HUES64 (cell line): Measurements from ENCODE around the gene KBTBD7.
"Not testable (repeated sequence)": the region's sequence is repeated elsewhere in the genome, so short reads cannot be mapped to it uniquely, and the experiment has no call there.

Source experiments
- H3K27ac ChIP-seq: 2 replicates; pipeline ENCODE4 v1.7.0; 2013; ENCODE audit warnings: low read depth, low read length, inconsistent platforms
- H3K27me3 ChIP-seq: 2 replicates; pipeline ENCODE4 v1.6.1; 2013; ENCODE audit warnings: mild to moderate bottlenecking, low read length; ENCODE audit not compliant: insufficient read depth
- H3K36me3 ChIP-seq: 2 replicates; pipeline ENCODE4 v1.6.1; 2013; ENCODE audit warnings: mild to moderate bottlenecking, low read length; ENCODE audit not compliant: insufficient read depth
- H3K4me1 ChIP-seq: 2 replicates; pipeline ENCODE4 v1.6.1; 2013; ENCODE audit warnings: mild to moderate bottlenecking, low read length, moderate library complexity; ENCODE audit not compliant: insufficient read depth
- H3K4me3 ChIP-seq: 2 replicates; pipeline ENCODE4 v1.5.1; 2013; ENCODE audit warnings: mild to moderate bottlenecking, low read length, moderate library complexity
- H3K9ac ChIP-seq: 2 replicates; pipeline ENCODE4 v1.6.1; 2013; ENCODE audit warnings: mild to moderate bottlenecking, low read depth, low read length
- H3K9me3 ChIP-seq: 2 replicates; pipeline ENCODE4 v1.6.1; 2013; ENCODE audit warnings: low read depth, low read length; ENCODE audit not compliant: insufficient read depth
- WGBS: fragments of 150-250, 120-280 bp; methylation state at CpG from one replicate; pipeline ENCODE4 v1.1.7; 2013; ENCODE audit warnings: missing lambda C conversion rate; 5-methylcytosine and 5-hydroxymethylcytosine counted together

KBTBD7 gene

GRCh38 chr13:41193469-41193868 lies 900 bp downstream of the KBTBD7 start:
- H3K27ac ChIP-seq: no peak overlapping the region
- H3K36me3 ChIP-seq: no peaks in the 10 kb centered on the region
- no peaks in the 10 kb centered on the region for H3K9me3 ChIP-seq
- 95% methylated on average over 18 of the region's 18 CpGs for WGBS
- no peaks in the 10 kb centered on the region for H3K4me1 ChIP-seq
- H3K27me3 ChIP-seq: no peaks in the 10 kb centered on the region
- no peak overlapping the region for H3K9ac ChIP-seq
- H3K4me3 ChIP-seq: peak overlapping the region; percentile 78

DNA sequence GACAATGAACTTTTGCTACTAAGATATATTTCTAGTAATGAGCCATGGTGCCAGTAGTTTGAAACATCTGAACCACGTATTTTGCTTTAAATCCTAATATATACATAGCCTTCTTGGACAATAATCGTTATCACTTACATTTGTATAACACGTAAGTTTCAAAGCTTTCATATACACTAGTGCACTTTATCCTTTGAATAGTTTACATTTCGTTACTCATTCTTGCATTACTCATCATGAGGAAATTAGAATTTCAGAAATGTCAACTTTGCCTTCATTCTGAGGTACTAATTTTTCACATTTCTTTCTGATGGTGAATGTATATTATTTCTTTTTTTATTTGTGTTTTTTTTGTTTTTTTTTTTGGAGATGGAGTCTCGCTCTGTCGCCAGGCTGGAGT lies 5.8 kb downstream of the KBTBD7 start:
- Histone ChIP-seq H3K4me3 (no peak overlapping the region), H3K27me3 (no peaks in the 10 kb centered on the region), H3K9me3 (no peaks in the 10 kb centered on the region), H3K9ac (no peak overlapping the region), H3K36me3 (no peaks in the 10 kb centered on the region), H3K4me1 (no peaks in the 10 kb centered on the region), H3K27ac (no peak overlapping the region)
- WGBS: 93% methylated on average over 6 of the region's 6 CpGs

DNA sequence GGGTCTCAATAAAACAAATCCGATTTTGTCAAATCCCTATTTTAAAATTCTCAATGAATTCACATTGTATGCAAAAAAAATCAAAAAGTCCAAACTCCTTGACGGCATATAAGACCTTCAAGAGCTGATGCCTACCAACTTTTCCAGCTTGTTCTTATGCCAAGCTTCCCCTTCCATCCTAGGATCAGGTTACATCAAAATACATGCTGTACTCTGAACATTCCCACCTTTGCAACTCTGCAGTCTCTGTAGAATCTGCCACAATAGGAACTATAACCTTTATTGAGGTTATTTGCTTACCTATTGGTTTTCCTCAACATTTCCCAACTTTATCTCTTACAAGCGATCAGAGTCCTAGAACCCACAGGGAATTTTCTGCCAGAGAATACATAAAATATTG lies 7.9 kb downstream of the KBTBD7 start:
- H3K9ac ChIP-seq: no peak overlapping the region
- no peaks in the 10 kb centered on the region for H3K9me3 ChIP-seq
- H3K36me3 ChIP-seq: no peaks in the 10 kb centered on the region
- 94% methylated on average over 3 of the region's 3 CpGs for WGBS
- H3K4me3 ChIP-seq: no peak overlapping the region
- H3K27me3 ChIP-seq: no peaks in the 10 kb centered on the region
- no peaks in the 10 kb centered on the region for H3K4me1 ChIP-seq
- H3K27ac ChIP-seq: no peak overlapping the region

DNA sequence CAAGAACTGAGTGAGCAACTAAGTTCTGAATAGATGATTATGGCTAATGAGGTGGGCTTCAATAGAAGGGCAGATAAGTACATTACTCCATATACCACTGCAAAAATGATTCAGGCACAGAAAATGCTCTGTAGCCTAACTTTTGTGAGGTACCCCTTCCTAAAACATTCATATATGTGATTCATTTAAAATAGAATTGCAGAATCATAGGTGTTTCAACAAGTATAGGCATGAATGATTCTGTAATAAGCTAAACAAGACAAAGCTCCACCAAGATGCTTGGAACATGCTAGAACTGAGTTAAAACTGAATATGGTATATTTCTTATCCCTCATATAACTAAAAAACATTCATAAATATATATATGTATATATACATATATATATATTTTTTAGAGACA lies 12.1 kb downstream of the KBTBD7 start:
- Histone ChIP-seq H3K4me3 (no peak overlapping the region), H3K4me1 (no peaks in the 10 kb centered on the region), H3K9ac (no peak overlapping the region), H3K27me3 (no peaks in the 10 kb centered on the region), H3K36me3 (no peaks in the 10 kb centered on the region), H3K9me3 (no peaks in the 10 kb centered on the region), H3K27ac (no peak overlapping the region)

DNA sequence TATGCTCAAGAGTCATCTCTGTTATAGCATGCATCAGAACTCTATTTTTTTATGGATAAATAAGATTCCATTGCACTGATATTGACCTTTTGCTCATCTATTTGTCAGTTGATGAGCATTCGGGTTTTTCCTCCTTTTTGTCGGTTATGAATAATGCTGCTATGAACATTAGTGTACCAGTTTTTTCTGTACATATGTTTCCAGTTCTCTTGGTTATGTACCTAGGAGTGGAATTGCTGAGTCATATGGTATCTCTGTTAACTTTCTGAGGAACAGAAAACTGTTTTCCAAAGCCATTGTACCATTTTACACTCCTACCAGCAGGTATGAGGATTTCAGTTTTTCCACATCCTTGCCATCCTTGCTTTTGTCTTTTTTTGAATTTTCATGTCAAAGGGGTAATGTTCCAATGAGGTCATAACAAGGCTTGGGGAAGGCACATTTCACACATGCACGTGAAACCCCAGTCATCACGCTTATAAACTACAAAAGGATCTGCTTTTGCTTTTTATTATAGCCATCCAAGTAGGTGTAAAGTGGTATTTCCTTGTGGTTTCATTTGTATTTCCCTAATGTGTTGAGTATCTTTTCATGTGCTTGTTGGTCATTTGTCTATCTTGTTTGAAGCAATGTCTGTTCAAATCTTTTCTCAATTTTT lies 14.6 kb downstream of the KBTBD7 start:
- H3K4me1 ChIP-seq: no peaks in the 10 kb centered on the region
- no peak overlapping the region for H3K9ac ChIP-seq
- 85% methylated on average over 3 of the region's 4 CpGs for WGBS
- no peak overlapping the region for H3K27ac ChIP-seq
- H3K36me3 ChIP-seq: no peaks in the 10 kb centered on the region
- peaks cover 18% of the 10 kb centered on the region for H3K9me3 ChIP-seq
- H3K4me3 ChIP-seq: no peak overlapping the region
- no peaks in the 10 kb centered on the region for H3K27me3 ChIP-seq

DNA sequence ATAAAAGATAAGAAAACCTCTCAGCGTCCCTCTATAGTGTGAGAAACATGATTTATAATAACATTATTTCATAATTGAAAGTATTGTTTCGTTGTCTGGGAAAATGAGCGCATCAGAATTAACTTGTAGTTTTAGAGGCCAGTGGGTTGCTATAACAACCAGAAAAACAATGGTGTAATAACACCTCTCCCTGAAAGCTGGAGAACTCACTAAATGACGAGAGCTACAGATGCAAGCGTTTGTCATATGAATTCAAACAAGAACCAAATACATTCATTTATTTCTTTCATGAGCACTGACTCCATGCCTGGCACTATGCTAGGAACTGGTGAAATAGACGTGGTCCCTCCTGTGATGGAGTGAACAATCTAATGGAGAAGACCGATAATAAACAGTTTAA lies 16.3 kb downstream of the KBTBD7 start:
- peaks cover 23% of the 10 kb centered on the region for H3K9me3 ChIP-seq
- H3K4me1 ChIP-seq: no peaks in the 10 kb centered on the region
- no peaks in the 10 kb centered on the region for H3K36me3 ChIP-seq
- H3K27me3 ChIP-seq: no peaks in the 10 kb centered on the region
- no peak overlapping the region for H3K4me3 ChIP-seq
- 91% methylated on average over 5 of the region's 7 CpGs for whole genome bisulfite sequencing
- H3K27ac ChIP-seq: no peak overlapping the region
- H3K9ac ChIP-seq: no peak overlapping the region

GRCh38 chr13:41177616-41178015 lies 16.8 kb downstream of the KBTBD7 start:
- Histone ChIP-seq H3K4me3 (no peak overlapping the region), H3K9ac (no peak overlapping the region), H3K9me3 (peaks cover 23% of the 10 kb centered on the region), H3K36me3 (no peaks in the 10 kb centered on the region), H3K4me1 (no peaks in the 10 kb centered on the region), H3K27ac (no peak overlapping the region), H3K27me3 (no peaks in the 10 kb centered on the region)
- 46% methylated on average over 2 of the region's 2 CpGs for WGBS

GRCh38 chr13:41175576-41175975 lies 18.8 kb downstream of the KBTBD7 start:
- H3K36me3 ChIP-seq, H3K27me3 ChIP-seq, H3K27ac ChIP-seq, H3K4me1 ChIP-seq, H3K9ac ChIP-seq, H3K4me3 ChIP-seq: not testable (repeated sequence)
- WGBS: 88% methylated on average over 7 of the region's 8 CpGs
- peaks cover 23% of the 10 kb centered on the region for H3K9me3 ChIP-seq

DNA sequence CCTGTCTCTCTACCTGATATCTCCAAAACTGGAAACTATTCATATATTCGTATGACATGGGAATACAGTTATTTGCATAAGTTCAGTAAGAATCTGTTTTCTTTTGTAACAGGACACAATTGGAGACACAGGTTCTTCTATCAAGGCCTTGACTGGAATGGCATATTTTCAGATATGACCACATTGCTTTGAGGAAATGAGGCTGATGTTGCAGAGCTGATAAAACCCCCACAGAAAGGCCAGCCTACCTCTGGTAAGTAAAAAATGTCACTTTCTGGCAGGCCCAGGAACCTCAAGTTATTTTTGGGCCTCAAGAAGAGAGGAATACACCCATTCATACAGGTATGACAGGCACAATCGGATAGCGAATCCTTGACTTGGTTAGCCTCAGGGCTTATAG lies 32.2 kb downstream of the KBTBD7 start:
- Histone ChIP-seq H3K9me3 (no peaks in the 10 kb centered on the region), H3K27me3 (no peaks in the 10 kb centered on the region), H3K4me1 (peaks cover 29% of the 10 kb centered on the region), H3K9ac (no peak overlapping the region), H3K27ac (no peak overlapping the region), H3K4me3 (no peak overlapping the region), H3K36me3 (no peaks in the 10 kb centered on the region)
- 93% methylated on average over 3 of the region's 3 CpGs for WGBS

DNA sequence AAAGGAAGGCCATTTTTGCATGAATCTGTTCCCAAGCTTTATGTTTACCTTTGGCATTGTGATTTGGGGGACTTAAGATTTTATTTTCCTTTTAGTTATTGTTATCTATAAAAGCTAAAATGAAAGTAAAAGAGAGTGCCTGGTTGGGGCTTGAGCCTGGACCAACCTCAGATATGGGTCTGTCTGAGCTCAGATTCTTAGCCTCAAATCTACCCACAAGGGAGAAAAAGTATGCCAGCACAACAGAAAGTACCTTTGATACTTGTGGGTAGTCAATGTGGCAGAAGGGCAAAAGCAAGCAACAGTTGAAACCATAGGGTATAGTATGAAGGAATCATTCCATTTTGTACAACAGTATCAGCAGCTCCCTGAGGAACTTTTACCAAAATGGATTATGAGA lies 35.2 kb downstream of the KBTBD7 start:
- Histone ChIP-seq H3K4me1 (peaks cover 42% of the 10 kb centered on the region), H3K9me3 (no peaks in the 10 kb centered on the region), H3K36me3 (no peaks in the 10 kb centered on the region), H3K4me3 (no peak overlapping the region), H3K9ac (no peak overlapping the region), H3K27ac (no peak overlapping the region), H3K27me3 (no peaks in the 10 kb centered on the region)

GRCh38 chr13:41157048-41157717 lies 37.2 kb downstream of the KBTBD7 start:
- 91% methylated on average over 4 of the region's 4 CpGs for WGBS
- Histone ChIP-seq H3K27ac (no peak overlapping the region), H3K9me3 (no peaks in the 10 kb centered on the region), H3K36me3 (no peaks in the 10 kb centered on the region), H3K4me1 (peaks cover 45% of the 10 kb centered on the region), H3K4me3 (no peak overlapping the region), H3K9ac (no peak overlapping the region), H3K27me3 (no peaks in the 10 kb centered on the region)

GRCh38 chr13:41156620-41157019 lies 37.7 kb downstream of the KBTBD7 start:
- WGBS: 31% methylated on average over 2 of the region's 2 CpGs
- Histone ChIP-seq H3K27ac (no peak overlapping the region), H3K4me1 (peaks cover 41% of the 10 kb centered on the region), H3K9me3 (0 out of 2 replicates have a peak, but pooled peaks cover 5% of the 10 kb centered on the region), H3K9ac (no peak overlapping the region), H3K4me3 (no peak overlapping the region), H3K27me3 (no peaks in the 10 kb centered on the region), H3K36me3 (no peaks in the 10 kb centered on the region)
